ENCODE data around the gene ALX3. TPM values are rescaled to one million over a fixed set of nuclear protein-coding genes. Genes with fewer than 3 reads are reported as not detected.

The ALX3 gene
- total RNA-seq, 3 donors from 2014 or later, result 0.44 to 0.80 (median 0.66) TPM

GRCh38 chr1:110048923-110049601 is 21.4 kb downstream of the ALX3 start:
- Histone ChIP-seq H3K27ac (peak overlapping the region; percentile 51), H3K9me3 (no peaks in the 10 kb centered on the region), H3K4me1 (peaks cover 0 to 10% of the 10 kb centered on the region in 2 donors), H3K36me3 (peaks cover 13% of the 10 kb centered on the region), H3K27me3 (no peaks in the 10 kb centered on the region), H3K4me3 (no peak overlapping the region)
- intact Hi-C loops (cut with DNase I; ENCODE audit: low total_unique reads), result no loop called here
- peak in 1 of 2 donors; percentile 38 for DNase-seq (ENCODE audit: low spot score in 2 of 2)
- TF ChIP-seq POLR2A (IDR thresholded peaks at IDR 0.05) (no peak), CTCF (IDR thresholded peaks at IDR 0.05) (no peak), POLR2AphosphoS5 (IDR thresholded peaks at IDR 0.05) (no peak)

GRCh38 chr1:110048240-110048639 is 22.2 kb downstream of the ALX3 start:
- DNase-seq (ENCODE audit: low spot score in 2 of 2), result no peak
- no peaks in the 10 kb centered on the region for H3K9me3 ChIP-seq
- peaks cover 0 to 10% of the 10 kb centered on the region in 2 donors for H3K4me1 ChIP-seq
- H3K27me3 ChIP-seq, result no peaks in the 10 kb centered on the region
- H3K4me3 ChIP-seq, result no peak overlapping the region
- H3K36me3 ChIP-seq, result peaks cover 13% of the 10 kb centered on the region
- intact Hi-C loops (cut with DNase I; ENCODE audit: low total_unique reads), result no loop called here
- peak overlapping the region in 1 of 2 donors; percentile 51 for H3K27ac ChIP-seq
- TF ChIP-seq CTCF (IDR thresholded peaks at IDR 0.05) (no peak), POLR2AphosphoS5 (IDR thresholded peaks at IDR 0.05) (no peak), POLR2A (IDR thresholded peaks at IDR 0.05) (no peak)

- DNase-seq (ENCODE audit: low spot score in 2 of 2), result no peak
- TF ChIP-seq POLR2A (IDR thresholded peaks at IDR 0.05), result no peak
- no peak for TF ChIP-seq POLR2AphosphoS5 (IDR thresholded peaks at IDR 0.05)
- no peak for TF ChIP-seq CTCF (IDR thresholded peaks at IDR 0.05)
- Histone ChIP-seq H3K27ac (no peak overlapping the region), H3K27me3 (no peaks in the 10 kb centered on the region), H3K4me1 (peaks cover 0 to 10% of the 10 kb centered on the region in 2 donors), H3K4me3 (no peak overlapping the region), H3K36me3 (peaks cover 13% of the 10 kb centered on the region), H3K9me3 (no peaks in the 10 kb centered on the region)
- intact Hi-C loops (cut with DNase I; ENCODE audit: low total_unique reads), result no loop called here
These were observed 23.0 kb downstream of the ALX3 start for GRCh38 chr1:110047463-110047862.

- peaks cover 0 to 1% of the 10 kb centered on the region in 2 donors for H3K4me1 ChIP-seq
- H3K27ac ChIP-seq, result no peak overlapping the region
- intact Hi-C loops (cut with DNase I; ENCODE audit: low total_unique reads), result loop anchor here (5.0 kb wide), 1 partner anchor 634 kb away; no protein-coding TSS in a partner anchor
- H3K27me3 ChIP-seq, result no peaks in the 10 kb centered on the region
- no peak for DNase-seq (ENCODE audit: low spot score in 2 of 2)
- H3K36me3 ChIP-seq, result peaks cover 25% of the 10 kb centered on the region
- no peak overlapping the region for H3K4me3 ChIP-seq
- TF ChIP-seq CTCF (IDR thresholded peaks at IDR 0.05) (no peak), POLR2AphosphoS5 (IDR thresholded peaks at IDR 0.05) (no peak), POLR2A (IDR thresholded peaks at IDR 0.05) (no peak)
- no peaks in the 10 kb centered on the region for H3K9me3 ChIP-seq
These were observed 27.5 kb downstream of the ALX3 start for GRCh38 chr1:110043016-110043415.

- Histone ChIP-seq H3K27ac (no peak overlapping the region), H3K4me3 (no peak overlapping the region), H3K36me3 (peaks cover 25% of the 10 kb centered on the region), H3K4me1 (no peaks in the 10 kb centered on the region), H3K9me3 (no peaks in the 10 kb centered on the region), H3K27me3 (no peaks in the 10 kb centered on the region)
- DNase-seq (ENCODE audit: low spot score in 2 of 2), result no peak
- TF ChIP-seq POLR2A (IDR thresholded peaks at IDR 0.05) (no peak), POLR2AphosphoS5 (IDR thresholded peaks at IDR 0.05) (no peak), CTCF (IDR thresholded peaks at IDR 0.05) (no peak)
- intact Hi-C loops (cut with DNase I; ENCODE audit: low total_unique reads), result loop anchor here (5.0 kb wide), 1 partner anchor 637 kb away; no protein-coding TSS in a partner anchor
These were observed 29.9 kb downstream of the ALX3 start for GRCh38 chr1:110040548-110040947.
